Measurements from ENCODE around the gene CDH4. TPM values are rescaled to one million over a fixed set of nuclear protein-coding genes. Genes with fewer than 3 reads are reported as not detected.

Gene CDH4
- total RNA-seq, 2 donors from 2014 or later = 0.08 to 0.09 TPM

GRCh38 chr20:61322151-61322865, 70.2 kb downstream of the CDH4 start:
- H3K27ac Mint-ChIP-seq = no peak overlapping the region
- no peaks in the 10 kb centered on the region for H3K36me3 Mint-ChIP-seq
- DNase-seq (ENCODE audit: low spot score in 2 of 2) (no peak), ATAC-seq (no peak)
- H3K9me3 Mint-ChIP-seq = no peaks in the 10 kb centered on the region

DNA sequence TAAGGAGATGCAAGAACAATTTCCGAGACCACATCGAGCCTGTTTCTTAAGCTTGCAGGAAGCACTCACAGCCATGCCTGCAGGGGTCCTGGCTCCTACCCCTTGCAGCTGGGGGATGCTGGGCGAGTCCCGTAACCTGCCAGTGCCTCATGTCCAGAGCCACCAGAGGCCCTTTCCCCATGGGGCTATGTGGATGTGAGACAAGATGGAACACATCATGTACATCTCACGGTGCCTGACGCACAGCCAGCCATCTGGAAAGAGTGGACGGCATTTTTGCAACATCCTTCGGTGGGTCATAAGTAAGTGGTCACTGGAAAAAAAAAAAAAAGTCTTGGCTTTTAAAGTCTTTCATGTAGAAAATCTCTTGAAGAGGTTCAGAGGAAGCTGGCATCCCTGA, 72.8 kb downstream of the CDH4 start:
- Mint-ChIP-seq H3K27ac (no peak overlapping the region), H3K36me3 (no peaks in the 10 kb centered on the region), H3K9me3 (no peaks in the 10 kb centered on the region)
- no peak for DNase-seq (ENCODE audit: low spot score in 2 of 2)
- no peak for ATAC-seq

- Mint-ChIP-seq H3K27ac (no peak overlapping the region), H3K9me3 (no peaks in the 10 kb centered on the region), H3K36me3 (no peaks in the 10 kb centered on the region)
- DNase-seq (ENCODE audit: low spot score in 2 of 2) = no peak
- no peak for ATAC-seq
Observed at GRCh38 chr20:61325718-61326117, 73.7 kb downstream of the CDH4 start.

DNA sequence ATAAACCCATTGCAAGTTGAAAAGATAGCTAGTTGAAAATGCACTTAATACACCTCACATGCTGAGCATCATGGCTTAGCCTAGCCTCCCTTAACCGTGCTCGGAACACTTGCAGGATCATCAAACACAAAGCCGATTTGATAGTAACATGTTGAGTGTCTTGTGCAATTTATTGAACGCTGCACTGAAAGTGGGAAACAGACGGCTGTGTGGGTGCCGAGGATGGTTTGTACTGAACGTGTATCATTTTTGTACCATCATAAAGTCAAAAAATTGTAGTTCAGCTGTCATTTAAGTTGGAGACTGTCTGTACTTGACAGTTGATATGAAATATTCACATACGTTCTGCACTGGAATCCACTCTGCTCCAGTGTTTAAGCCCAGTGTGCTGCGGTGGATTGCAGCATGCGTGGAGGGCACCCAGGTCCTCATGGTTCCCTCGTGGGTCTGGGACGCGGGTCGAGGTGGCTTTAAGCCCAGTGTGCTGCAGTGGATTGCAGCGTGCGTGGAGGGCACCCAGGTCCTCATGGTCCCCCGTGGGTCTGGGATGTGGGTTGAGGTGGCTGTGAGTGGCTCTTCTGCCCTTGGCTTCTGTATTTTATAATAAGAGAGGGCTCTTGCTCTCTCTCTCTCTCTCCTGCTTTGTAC, 77.0 kb downstream of the CDH4 start:
- Mint-ChIP-seq H3K36me3 (no peaks in the 10 kb centered on the region), H3K27ac (no peak overlapping the region), H3K9me3 (no peaks in the 10 kb centered on the region)
- DNase-seq (ENCODE audit: low spot score in 2 of 2) (no peak), ATAC-seq (no peak)

GRCh38 chr20:61330441-61330840, 78.4 kb downstream of the CDH4 start:
- no peak for DNase-seq (ENCODE audit: low spot score in 2 of 2)
- no peak for ATAC-seq
- Mint-ChIP-seq H3K27ac (no peak overlapping the region), H3K9me3 (no peaks in the 10 kb centered on the region), H3K36me3 (no peaks in the 10 kb centered on the region)

GRCh38 chr20:61331543-61331942, 79.5 kb downstream of the CDH4 start:
- Mint-ChIP-seq H3K27ac (no peak overlapping the region), H3K36me3 (no peaks in the 10 kb centered on the region), H3K9me3 (no peaks in the 10 kb centered on the region)
- ATAC-seq = no peak
- DNase-seq (ENCODE audit: low spot score in 2 of 2) = no peak

GRCh38 chr20:61332016-61332975, 80.2 kb downstream of the CDH4 start:
- Mint-ChIP-seq H3K36me3 (no peaks in the 10 kb centered on the region), H3K27ac (no peak overlapping the region), H3K9me3 (peaks cover 0 to 4% of the 10 kb centered on the region in 2 donors)
- no peak for ATAC-seq
- no peak for DNase-seq (ENCODE audit: low spot score in 2 of 2)

- DNase-seq (ENCODE audit: low spot score in 2 of 2) (no peak), ATAC-seq (no peak)
- Mint-ChIP-seq H3K9me3 (peaks cover 0 to 5% of the 10 kb centered on the region in 2 donors), H3K27ac (no peak overlapping the region), H3K36me3 (no peaks in the 10 kb centered on the region)
Observed at GRCh38 chr20:61333484-61334108, 81.5 kb downstream of the CDH4 start.

GRCh38 chr20:61340157-61340556, 88.1 kb downstream of the CDH4 start:
- DNase-seq (ENCODE audit: low spot score in 2 of 2) (no peak), ATAC-seq (no peak)
- peaks cover 0 to 5% of the 10 kb centered on the region in 2 donors for H3K9me3 Mint-ChIP-seq
- H3K36me3 Mint-ChIP-seq = no peaks in the 10 kb centered on the region
- H3K27ac Mint-ChIP-seq = no peak overlapping the region

DNA sequence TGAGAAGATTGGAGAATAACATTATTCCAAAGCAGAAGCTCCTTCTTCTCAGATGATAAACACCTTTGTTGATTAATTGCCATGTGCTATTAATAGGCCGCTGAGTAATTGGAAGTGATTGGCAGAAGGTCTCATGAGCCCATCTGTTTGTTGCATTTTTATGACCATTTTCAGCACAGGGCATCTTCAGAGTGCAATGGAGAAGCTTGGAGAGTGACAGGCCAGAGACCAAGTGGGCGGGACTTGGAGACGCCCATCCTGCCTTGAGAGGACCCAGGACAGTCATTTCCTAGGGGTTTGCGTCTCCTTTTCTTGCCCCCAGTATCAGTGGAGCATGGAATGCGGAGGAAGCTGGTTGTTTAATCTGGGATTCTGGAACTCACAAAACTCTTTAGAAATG, 89.5 kb downstream of the CDH4 start:
- Mint-ChIP-seq H3K27ac (no peak overlapping the region), H3K36me3 (no peaks in the 10 kb centered on the region), H3K9me3 (peaks cover 0 to 5% of the 10 kb centered on the region in 2 donors)
- no peak for ATAC-seq
- no peak for DNase-seq (ENCODE audit: low spot score in 2 of 2)

GRCh38 chr20:61343934-61344333, 91.9 kb downstream of the CDH4 start:
- no peak for DNase-seq (ENCODE audit: low spot score in 2 of 2)
- no peak for ATAC-seq
- no peaks in the 10 kb centered on the region for H3K36me3 Mint-ChIP-seq
- no peaks in the 10 kb centered on the region for H3K9me3 Mint-ChIP-seq
- H3K27ac Mint-ChIP-seq = no peak overlapping the region

- Mint-ChIP-seq H3K27ac (no peak overlapping the region), H3K36me3 (no peaks in the 10 kb centered on the region), H3K9me3 (no peaks in the 10 kb centered on the region)
- ATAC-seq (no peak), DNase-seq (ENCODE audit: low spot score in 2 of 2) (no peak)
Observed at GRCh38 chr20:61345656-61346055, 93.6 kb downstream of the CDH4 start.

DNA sequence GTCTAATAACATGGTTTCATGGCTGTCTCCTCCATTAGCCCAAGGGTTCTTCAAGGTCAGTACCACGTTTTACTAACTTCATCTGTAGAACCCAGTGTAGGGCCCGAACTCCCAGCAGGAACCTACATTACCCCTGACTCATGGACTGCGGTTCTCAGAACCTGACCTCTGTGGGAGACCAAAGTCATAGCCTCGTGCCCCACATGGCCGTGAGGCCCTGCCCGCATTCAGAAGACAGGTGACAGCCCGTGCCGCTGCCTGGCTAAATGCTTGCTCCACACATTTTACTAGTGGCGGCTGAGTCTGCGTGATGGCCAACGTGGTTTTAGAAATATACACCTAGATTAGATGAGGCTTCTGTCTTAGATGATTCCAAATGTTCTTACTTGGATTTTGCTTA, 94.9 kb downstream of the CDH4 start:
- DNase-seq (ENCODE audit: low spot score in 2 of 2) (no peak), ATAC-seq (no peak)
- H3K36me3 Mint-ChIP-seq = no peaks in the 10 kb centered on the region
- no peaks in the 10 kb centered on the region for H3K9me3 Mint-ChIP-seq
- no peak overlapping the region for H3K27ac Mint-ChIP-seq

- ATAC-seq (no peak), DNase-seq (ENCODE audit: low spot score in 2 of 2) (no peak)
- no peaks in the 10 kb centered on the region for H3K9me3 Mint-ChIP-seq
- H3K36me3 Mint-ChIP-seq = no peaks in the 10 kb centered on the region
- no peak overlapping the region for H3K27ac Mint-ChIP-seq
Observed at GRCh38 chr20:61347443-61347842, 95.4 kb downstream of the CDH4 start.

- no peak overlapping the region for H3K27ac Mint-ChIP-seq
- ATAC-seq (no peak), DNase-seq (ENCODE audit: low spot score in 2 of 2) (no peak)
- H3K36me3 Mint-ChIP-seq = no peaks in the 10 kb centered on the region
- no peaks in the 10 kb centered on the region for H3K9me3 Mint-ChIP-seq
Observed at GRCh38 chr20:61349447-61350165, 97.5 kb downstream of the CDH4 start.

DNA sequence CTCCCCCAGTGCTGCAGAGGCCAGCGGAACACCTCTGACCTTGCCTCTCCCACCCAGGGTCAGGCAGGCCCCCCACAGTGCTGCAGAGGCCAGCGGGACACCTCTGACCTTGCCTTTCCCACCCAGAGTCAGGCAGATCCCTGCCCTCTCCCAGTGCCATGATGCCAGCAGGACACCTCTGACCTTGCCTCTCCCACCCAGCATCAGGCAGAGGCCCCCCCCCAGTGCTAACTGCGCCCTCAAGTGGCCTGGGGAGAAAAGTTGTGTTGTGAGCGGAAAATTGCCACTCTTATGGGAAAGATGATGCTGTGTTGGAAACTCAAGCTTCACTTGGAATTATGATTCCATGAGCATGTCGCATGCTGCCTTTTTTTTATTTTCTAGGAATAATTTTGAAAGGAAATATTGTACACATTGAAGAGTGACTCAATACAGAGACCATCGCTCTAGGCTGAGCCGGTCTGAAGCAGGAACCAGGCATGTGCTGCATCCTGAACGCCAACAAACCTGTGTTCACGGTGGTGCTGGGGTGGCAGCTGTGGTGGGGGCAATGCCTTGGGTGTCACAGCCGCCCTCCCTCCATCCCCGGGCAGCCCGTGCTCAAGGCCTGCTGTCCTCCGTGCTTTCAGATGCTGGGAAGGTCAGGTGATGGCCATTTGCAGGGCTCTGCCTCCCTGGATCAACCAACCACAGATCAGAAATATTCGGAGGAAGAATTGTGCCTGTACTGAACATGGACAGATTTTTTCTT, 98.6 kb downstream of the CDH4 start:
- H3K9me3 Mint-ChIP-seq = no peaks in the 10 kb centered on the region
- ATAC-seq = no peak
- H3K36me3 Mint-ChIP-seq = no peaks in the 10 kb centered on the region
- no peak for DNase-seq (ENCODE audit: low spot score in 2 of 2)
- no peak overlapping the region for H3K27ac Mint-ChIP-seq
